Suppressor macrophage treated with lipopolysaccharide for 4 hours (primary cell): Measurements from ENCODE around the gene KRTAP5-5.
"Not testable (repeated sequence)": the region's sequence is repeated elsewhere in the genome, so short reads cannot be mapped to it uniquely, and the experiment has no call there.

Experiments used
- DNase-seq: peaks from one replicate; pipeline ENCODE4 v3.0.0-alpha.2; 2020

The KRTAP5-5 gene

DNA sequence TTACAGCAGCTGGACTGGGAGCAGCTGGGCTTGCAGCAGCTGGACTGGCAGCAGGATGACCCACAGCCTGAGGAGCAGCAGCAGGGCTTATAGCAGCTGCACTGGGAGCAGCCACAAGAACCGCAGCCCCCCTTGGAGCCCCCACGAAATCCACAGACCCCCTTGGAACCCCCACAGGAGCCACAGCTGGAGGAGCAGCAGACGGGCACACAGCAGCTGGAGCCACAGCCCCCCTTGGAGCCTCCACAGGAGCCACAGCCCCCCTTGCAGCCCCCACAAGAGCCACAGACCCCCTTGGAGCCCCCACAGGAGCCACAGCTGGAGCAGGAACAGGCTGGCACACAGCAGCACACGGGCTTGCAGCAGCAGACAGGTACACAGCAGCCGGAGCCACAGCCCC is 21.7 kb upstream of the KRTAP5-5 start:
- not testable (repeated sequence) for DNase-seq

GRCh38 chr11:1608363-1608762 is 21.2 kb upstream of the KRTAP5-5 start, which contains the start of gene KRTAP5-3:
KRTAP5-3 (minus strand) TSS chr11:1608463; CDS start chr11:1608385, 78 bp downstream.
- no peak for DNase-seq

DNA sequence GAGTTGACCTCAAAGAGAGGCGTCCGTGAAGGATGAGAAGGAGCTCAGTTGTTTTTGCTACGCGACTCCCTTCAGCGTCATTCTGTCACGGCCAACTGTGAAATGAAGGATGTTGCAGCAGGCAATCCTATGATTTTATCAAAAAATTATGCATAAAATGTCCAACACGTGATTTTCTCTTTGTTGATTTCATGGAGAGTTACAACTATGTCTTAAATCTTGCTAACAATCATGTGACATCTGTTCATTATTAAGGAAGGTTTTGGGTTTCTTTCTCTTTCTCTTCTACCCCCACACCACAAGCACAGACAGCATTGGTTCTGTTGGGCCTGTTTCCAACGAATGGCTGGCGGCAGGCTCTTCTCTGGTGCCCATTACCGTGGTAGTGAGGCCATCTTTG is 11.3 kb upstream of the KRTAP5-5 start:
- DNase-seq = no peak

DNA sequence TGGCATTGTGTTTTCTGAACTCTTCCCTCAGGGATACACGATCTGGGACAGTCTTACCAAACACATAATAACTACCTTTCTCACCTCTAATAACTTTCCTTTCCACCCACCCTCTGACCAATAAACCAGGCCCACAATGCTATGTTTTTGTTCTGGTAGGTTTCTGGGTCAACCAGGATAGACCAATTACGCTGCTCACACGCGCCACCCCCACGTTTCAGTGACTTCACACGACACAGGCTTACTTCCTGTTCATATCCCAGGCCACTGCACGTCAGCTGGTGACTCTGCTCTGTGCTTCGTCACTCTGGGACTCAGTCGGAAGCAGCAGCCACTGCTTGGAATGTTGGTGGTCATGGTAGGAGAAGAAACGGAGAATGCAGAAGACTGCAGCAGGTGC is 10.1 kb upstream of the KRTAP5-5 start:
- peak; percentile 17 for DNase-seq

- DNase-seq = no peak
Observed at GRCh38 chr11:1622086-1622485, 7.5 kb upstream of the KRTAP5-5 start, which contains the start of gene KRTAP5-4. KRTAP5-4 (minus strand) TSS chr11:1622138; CDS start chr11:1622093, 45 bp downstream.

GRCh38 chr11:1623716-1624115 is 5.9 kb upstream of the KRTAP5-5 start:
- no peak for DNase-seq

DNA sequence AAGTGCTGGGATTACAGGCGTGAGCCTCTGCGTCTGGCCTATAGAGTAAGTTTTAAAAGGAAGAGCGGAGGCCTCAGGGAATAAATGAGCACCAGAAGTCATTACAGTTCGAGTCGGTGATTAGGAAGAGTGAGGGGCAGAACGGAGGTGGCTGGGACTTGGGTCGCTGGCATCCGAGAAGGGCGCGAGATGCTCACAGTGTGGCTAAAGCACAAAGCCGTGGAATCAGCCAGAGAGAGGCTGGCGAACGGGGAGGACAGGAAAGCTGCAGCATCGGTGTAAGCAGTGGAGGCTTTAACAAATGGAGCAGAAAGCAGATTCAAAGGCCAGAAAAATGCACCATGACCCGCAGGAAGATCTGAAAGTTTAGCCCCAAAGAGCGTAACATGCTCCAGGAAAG is 5.0 kb upstream of the KRTAP5-5 start:
- no peak for DNase-seq

DNA sequence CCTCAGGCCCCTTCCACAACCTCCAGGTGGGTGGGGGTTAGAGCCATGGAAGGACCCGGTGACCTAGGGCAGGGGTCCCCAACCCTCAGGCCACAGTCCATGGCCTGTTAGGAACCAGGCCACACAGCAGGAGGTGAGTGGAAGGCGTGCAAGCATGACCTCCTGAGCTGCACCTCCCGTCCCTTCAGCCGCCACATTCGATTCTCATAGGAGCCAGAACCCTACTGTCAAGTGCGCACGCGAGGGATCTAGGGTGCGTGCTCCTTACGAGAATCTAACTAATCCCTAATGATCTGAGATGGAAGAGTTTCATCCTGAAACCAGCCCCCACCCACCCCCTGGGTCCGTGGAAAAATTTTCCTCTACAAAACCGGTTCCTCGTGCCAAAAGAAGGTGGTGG is 4.0 kb upstream of the KRTAP5-5 start:
- DNase-seq = no peak

- peak; percentile 61 for DNase-seq
Observed at GRCh38 chr11:1628506-1629325, 859 bp upstream of the KRTAP5-5 start.

DNA sequence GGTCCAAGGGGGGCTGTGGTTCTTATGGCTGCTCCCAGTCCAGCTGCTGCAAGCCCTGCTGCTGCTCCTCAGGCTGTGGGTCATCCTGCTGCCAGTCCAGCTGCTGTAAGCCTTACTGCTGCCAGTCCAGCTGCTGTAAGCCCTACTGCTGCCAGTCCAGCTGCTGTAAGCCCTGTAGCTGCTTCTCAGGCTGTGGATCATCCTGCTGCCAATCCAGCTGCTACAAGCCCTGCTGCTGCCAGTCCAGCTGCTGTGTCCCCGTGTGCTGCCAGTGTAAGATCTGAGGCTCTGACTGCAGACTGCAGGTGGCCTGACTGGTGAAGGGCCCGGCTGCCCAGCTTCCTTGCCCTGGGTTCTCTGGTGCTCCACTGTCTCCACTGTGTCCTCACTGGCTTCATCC is 696 bp downstream of the KRTAP5-5 start:
- DNase-seq = no peak

DNA sequence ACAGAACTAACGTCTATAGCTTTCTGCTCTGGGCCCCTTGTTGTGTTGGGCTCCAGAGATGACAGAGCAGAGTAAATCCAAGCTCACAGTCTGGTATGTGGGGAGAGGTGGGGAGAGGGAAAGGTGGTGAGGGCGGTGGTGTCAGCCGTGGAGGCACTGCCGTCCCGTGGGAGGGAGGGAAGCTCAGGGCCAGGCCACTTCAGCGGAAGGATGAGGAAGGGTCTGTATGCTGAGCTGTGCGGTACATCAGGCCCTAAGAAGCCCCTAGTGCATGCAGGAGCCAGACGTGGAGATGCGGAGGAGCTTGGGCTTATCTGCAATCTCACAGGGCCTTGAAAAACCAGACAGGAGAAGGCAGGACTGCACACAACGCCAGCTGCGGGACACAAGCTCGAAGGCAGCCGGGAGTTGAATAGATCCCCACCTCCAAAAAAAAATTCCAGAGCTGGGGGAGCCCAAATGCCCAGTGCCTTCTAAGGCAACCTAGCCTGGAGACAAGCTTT is 1.5 kb downstream of the KRTAP5-5 start:
- no peak for DNase-seq

DNA sequence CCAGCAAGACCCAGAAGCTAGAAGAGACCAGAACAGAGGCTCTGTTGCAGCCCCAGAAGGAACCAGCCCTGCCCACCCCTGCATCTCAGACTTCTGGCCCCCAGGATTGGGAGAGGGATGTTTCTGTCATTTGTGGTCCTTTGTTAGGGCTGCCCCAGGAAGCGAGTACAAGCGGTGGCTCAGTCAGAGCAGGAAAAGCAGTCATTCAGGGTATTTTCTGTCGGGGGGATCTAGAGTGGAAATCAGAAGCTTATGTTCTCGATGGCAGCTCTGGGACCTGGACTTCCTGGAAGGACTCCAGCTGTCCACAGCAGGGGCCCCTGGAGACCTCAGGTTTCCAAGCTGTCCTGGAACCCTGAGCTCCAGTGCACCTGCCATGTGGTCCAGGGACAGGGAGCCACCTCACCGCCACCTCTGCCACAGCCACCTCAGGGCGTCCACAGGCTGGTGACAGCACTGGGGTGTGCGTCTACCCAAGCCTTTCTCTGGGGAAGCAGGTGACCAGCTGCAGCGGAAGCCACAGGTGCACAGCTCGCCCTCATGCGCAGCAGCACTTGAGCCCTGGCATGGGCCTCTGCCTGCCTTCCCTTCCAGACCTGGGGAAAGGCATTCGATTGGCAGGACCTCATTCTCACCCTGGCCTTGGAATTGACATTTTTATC is 2.6 kb downstream of the KRTAP5-5 start:
- no peak for DNase-seq

DNA sequence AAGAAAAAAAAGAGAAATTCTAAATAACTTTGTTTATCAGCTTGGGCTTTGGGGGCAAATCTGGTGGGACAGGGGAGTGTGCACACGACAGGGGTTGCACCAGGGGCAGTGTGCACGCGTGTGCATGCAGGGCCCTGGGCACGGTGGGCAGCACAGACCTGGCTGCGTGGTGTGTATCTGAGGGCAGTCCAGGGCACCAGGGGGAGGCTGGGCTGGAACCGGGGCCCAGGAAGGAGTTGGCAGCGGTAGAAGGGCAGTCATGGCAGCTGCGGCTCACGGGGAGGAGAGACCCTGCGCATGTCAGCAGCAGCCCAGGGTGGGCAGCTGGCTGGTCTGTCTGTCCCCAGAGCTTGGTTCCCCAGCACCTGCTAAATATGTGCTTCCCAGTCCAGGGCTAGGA is 4.3 kb downstream of the KRTAP5-5 start:
- no peak for DNase-seq

DNA sequence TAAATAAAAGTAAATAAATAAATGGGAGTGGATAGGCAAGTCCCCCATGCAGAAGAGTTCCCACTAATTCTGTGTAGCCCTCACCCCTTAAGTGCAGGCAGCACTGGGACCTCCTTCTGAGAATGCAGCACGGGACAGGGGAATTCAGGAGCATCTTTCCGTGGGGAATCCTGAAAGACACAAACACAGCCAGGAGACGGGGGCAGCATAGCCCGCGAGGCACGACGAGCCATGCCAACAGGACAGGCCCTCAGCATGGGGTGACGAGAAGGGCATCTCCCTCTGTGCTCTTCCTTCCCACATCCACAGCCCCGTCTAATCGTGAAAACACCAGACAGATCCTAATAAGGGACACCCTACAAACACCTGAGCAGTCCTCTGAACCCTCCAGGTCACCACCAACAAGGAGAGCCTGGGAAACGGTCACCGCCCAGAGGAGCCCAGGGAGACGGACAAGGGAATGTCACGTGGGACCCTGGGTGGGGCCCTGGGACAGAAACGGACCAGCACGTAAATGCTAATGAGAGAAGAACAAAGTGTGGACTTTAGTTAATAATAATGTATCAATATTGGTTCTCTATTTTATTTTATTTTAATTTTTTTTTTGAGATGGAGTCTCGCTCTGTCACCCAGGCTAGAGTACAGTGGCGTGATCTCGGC is 6.8 kb downstream of the KRTAP5-5 start:
- DNase-seq = no peak

DNA sequence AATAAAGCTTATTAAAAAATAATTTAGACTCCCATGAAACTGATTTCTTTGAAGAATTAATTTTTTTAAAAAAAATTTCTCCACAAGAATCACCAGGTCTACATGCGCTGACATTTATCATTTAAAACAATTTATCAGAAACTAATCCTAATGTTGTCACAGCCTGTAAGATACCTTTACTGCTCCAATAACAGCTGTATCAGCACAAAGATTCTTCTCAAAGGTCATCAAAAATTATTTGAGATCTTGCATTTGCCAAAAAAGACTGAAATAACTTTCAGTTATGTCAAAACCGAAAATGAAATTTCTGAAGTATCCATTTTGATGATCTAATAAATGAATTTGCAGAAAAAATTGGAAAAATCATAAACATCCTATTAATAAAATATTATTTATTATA is 8.1 kb downstream of the KRTAP5-5 start:
- DNase-seq = no peak

DNA sequence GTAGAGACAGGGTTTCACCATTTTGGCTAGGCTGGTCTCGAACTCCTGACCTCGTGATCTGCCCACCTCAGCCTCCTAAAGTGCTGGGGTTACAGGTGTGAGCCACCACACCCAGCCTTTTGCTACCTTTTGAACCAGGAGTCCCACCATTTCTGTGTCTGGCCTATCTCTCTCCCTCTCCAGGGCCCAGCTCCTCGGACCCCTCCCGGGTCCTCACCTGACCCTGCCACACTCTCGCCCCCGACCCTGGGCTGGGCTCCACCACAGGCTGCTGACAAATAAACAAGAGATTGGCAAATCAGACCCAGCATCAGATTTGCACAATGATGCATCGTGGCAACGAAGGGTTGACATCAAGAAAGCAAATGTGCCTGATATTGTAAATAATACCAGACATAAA is 8.8 kb downstream of the KRTAP5-5 start:
- no peak for DNase-seq

DNA sequence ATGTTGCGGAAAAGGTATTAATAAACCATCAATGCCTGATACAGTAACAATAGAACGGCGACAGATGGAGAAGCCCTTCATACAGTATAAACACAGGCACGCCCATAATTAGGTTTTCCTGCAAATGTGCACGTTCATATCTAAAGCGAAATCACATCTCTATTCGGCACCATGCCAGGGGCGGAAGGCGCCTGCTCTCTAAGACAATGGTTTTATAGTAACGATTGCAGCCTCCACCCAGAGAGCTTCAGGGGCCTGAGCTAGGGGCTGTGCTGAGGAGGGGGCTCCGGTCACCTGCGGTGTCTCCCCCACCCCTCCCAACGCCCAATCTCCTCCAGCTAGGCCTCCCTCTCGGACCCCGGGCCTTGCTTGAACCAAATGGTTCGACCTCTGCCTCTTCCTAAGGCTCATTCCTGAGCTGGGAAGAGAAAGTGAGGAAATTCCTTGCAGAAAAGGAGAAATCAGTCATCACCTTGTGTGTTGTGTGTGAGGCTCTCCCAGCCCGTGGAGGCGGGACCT is 9.6 kb downstream of the KRTAP5-5 start:
- DNase-seq = no peak

GRCh38 chr11:1639666-1640065 is 10.1 kb downstream of the KRTAP5-5 start:
- no peak for DNase-seq

DNA sequence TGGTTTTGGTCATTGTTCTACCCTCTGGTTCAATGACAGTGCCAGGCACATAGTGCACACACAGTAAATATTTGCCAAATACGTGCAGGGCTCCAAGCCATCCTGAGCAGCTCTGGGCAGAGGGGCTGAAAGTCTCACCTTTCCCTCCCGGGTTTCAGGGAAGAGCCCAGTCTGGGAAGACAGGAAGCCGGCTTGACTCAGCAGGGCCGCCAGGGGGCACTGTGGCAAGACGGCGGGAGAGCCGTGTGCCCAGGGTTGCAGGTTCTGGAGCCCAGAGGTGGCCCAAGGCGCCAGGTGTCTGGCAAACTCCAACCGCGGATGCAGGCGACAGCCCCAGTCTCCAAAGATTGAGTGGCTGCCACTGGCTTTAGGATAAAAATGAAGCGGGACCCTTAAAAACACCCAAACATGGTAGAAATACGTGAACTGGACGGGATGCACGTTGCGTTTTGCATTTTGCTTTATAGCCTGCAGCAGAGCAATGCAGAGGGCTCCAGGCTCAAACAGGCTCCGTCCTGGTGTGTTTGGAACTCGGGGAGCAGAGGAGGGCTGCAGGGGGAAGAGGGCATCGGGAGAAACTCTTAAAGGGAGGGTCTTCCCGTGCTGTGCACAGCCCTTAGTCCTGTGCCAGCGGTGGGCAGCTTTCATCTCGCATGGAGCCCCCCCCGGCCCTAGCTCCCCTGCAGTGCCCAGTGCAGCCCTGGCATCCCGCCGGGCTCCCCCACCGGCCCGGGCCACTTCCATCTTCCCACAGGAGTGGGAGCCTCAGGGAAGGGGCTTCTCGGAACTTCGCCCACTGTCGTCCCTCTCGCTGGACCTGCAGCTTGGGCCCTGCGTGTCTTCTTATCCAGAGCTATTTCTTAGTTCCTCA is 10.7 kb downstream of the KRTAP5-5 start:
- DNase-seq = peak; percentile 50

- no peak for DNase-seq
Observed at GRCh38 chr11:1641096-1641495, 11.5 kb downstream of the KRTAP5-5 start.

DNA sequence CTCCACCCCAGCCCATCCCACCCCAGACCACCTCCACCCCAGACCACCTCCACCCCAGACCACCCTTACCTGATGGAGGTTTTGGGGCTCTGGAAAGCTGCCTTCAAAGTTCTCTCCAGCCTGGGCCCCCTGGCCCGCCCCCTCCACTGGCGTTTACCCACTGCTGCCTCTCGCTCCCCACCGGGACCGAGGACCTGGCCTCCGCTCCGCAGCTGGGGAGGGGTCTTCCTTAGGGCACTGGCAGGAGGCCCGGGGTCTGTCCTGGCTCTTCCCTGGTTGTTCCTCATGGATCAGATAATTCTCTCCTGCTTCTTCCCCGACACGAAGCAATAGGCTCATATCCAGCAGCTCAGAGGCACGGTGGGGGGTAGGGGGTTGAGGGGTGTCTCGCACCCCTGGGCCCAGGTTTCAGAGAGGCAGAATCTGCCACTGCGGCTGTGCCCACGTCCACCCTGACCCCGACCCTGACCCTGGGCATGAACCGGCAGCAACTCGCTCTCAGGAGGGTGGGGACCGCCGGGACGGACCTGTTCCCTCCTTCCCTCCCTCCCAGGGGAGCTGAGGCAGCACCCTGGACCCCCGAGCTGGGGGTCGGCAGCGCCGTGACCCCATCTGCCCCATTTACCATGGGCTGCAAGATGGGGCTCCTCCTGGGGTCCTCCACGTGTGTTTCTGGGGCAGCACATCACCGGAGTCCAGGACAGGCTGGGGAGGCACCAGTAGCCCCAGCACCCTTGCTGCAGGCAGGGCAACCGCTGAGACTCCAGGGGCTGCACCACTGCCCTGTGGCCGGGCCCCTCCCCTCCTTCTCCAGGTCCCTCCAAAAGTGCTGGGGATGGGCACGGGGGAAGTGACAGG is 12.9 kb downstream of the KRTAP5-5 start:
- DNase-seq = no peak
